HFFc6 (cell line): ENCODE results near the gene B3GALT2. TPM values are rescaled to one million over a fixed set of nuclear protein-coding genes. Genes with fewer than 3 reads are reported as not detected.

Source experiments
- DNase-seq: peaks from one replicate; pipeline ENCODE4 v3.0.0-alpha.2; 2018
- H3K27ac Mint-ChIP-seq: 2 replicates; pipeline ENCODE4 v1.8.0; 2020; ENCODE audit warnings: mild to moderate bottlenecking, mixed read lengths
- H3K27me3 Mint-ChIP-seq: 2 replicates; pipeline ENCODE4 v1.8.0; 2021; ENCODE audit warnings: mild to moderate bottlenecking, moderate library complexity, mixed read lengths; ENCODE audit not compliant: insufficient read depth
- H3K36me3 Mint-ChIP-seq: 2 replicates; pipeline ENCODE4 v1.8.0; 2021; ENCODE audit warnings: low read depth, mixed read lengths
- H3K4me1 Mint-ChIP-seq: 2 replicates; pipeline ENCODE4 v1.8.0; 2020; ENCODE audit warnings: low read depth, mixed read lengths
- H3K4me3 Mint-ChIP-seq: 2 replicates; pipeline ENCODE4 v1.8.0; 2020; ENCODE audit warnings: mild to moderate bottlenecking, moderate library complexity, mixed read lengths
- H3K9me3 Mint-ChIP-seq: 2 replicates; pipeline ENCODE4 v1.8.0; 2020; ENCODE audit warnings: mild to moderate bottlenecking, mixed read lengths
- CTCF ChIP-seq: fragments of 200-600 bp; sonication (generic); IDR thresholded peaks from 2 replicates; pipeline ENCODE4 v1.5.0; 2021; ENCODE audit warnings: antibody characterized with exemption, mild to moderate bottlenecking
- total RNA-seq, 6 experiments: library from RNA; stranded (reverse); fragmentation: NEBNext Ultra II Directional; extraction: Animal tissue kit (Norgen Biotek cat#: 25700); gene quantifications; 2 replicates in 1 of 6; 3 replicates in 5 of 6; pipeline ENCODE4 v1.2.3, GENCODE V29; 2021

Gene B3GALT2
- total RNA-seq, 6 experiments from 2014 or later, result 0.37 to 0.95 (median 0.62) TPM

- H3K36me3 Mint-ChIP-seq, result peaks cover 62% of the 10 kb centered on the region
- H3K27ac Mint-ChIP-seq, result no peak overlapping the region
- H3K9me3 Mint-ChIP-seq, result no peaks in the 10 kb centered on the region
- no peaks in the 10 kb centered on the region; the same call in 1 of the 2 replicates for H3K27me3 Mint-ChIP-seq
- no peak for DNase-seq
- TF ChIP-seq CTCF, result no peak
- H3K4me1 Mint-ChIP-seq, result peaks cover 35% of the 10 kb centered on the region
- H3K4me3 Mint-ChIP-seq, result no peak overlapping the region
Measured at GRCh38 chr1:193221651-193222050, 35.2 kb upstream of the B3GALT2 start.

GRCh38 chr1:193219391-193219790 is 33.0 kb upstream of the B3GALT2 start:
- no peaks in the 10 kb centered on the region; the same call in 1 of the 2 replicates for H3K27me3 Mint-ChIP-seq
- H3K9me3 Mint-ChIP-seq, result no peaks in the 10 kb centered on the region
- H3K27ac Mint-ChIP-seq, result peak overlapping the region; percentile 20; the same call in 1 of the 2 replicates
- no peak overlapping the region for H3K4me3 Mint-ChIP-seq
- no peak for DNase-seq
- TF ChIP-seq CTCF, result no peak
- H3K4me1 Mint-ChIP-seq, result peaks cover 23% of the 10 kb centered on the region
- H3K36me3 Mint-ChIP-seq, result peaks cover 57% of the 10 kb centered on the region

- H3K27ac Mint-ChIP-seq, result no peak overlapping the region
- H3K4me3 Mint-ChIP-seq, result no peak overlapping the region
- H3K36me3 Mint-ChIP-seq, result peaks cover 60% of the 10 kb centered on the region
- no peaks in the 10 kb centered on the region; the same call in 1 of the 2 replicates for H3K27me3 Mint-ChIP-seq
- no peak for TF ChIP-seq CTCF
- H3K9me3 Mint-ChIP-seq, result no peaks in the 10 kb centered on the region
- H3K4me1 Mint-ChIP-seq, result peaks cover 27% of the 10 kb centered on the region
- DNase-seq, result no peak
Measured at GRCh38 chr1:193216920-193217319, 30.5 kb upstream of the B3GALT2 start.

- TF ChIP-seq CTCF, result no peak
- Mint-ChIP-seq H3K9me3 (peaks cover 4% of the 10 kb centered on the region; the same call in 1 of the 2 replicates), H3K36me3 (peaks cover 75% of the 10 kb centered on the region), H3K4me1 (peaks cover 43% of the 10 kb centered on the region), H3K27ac (peak overlapping the region; percentile 29; the same call in 1 of the 2 replicates), H3K27me3 (no peaks in the 10 kb centered on the region; the same call in 1 of the 2 replicates), H3K4me3 (no peak overlapping the region)
- no peak for DNase-seq
Measured at GRCh38 chr1:193213998-193214397, 27.6 kb upstream of the B3GALT2 start.

GRCh38 chr1:193212637-193213036 is 26.2 kb upstream of the B3GALT2 start:
- H3K4me3 Mint-ChIP-seq, result no peak overlapping the region
- no peak for DNase-seq
- H3K36me3 Mint-ChIP-seq, result peaks cover 76% of the 10 kb centered on the region
- H3K4me1 Mint-ChIP-seq, result peaks cover 43% of the 10 kb centered on the region
- H3K9me3 Mint-ChIP-seq, result peaks cover 9% of the 10 kb centered on the region
- TF ChIP-seq CTCF, result no peak
- peak overlapping the region; percentile 18; the same call in 1 of the 2 replicates for H3K27ac Mint-ChIP-seq
- no peaks in the 10 kb centered on the region; the same call in 1 of the 2 replicates for H3K27me3 Mint-ChIP-seq
